DOHH2 (cell line): Measurements from ENCODE around the gene AMZ1.
"Not testable (repeated sequence)": the region's sequence is repeated elsewhere in the genome, so short reads cannot be mapped to it uniquely, and the experiment has no call there.

Experiments used
- H3F3A ChIP-seq: fragments of 200-600 bp; sonication (generic), shearing (Covaris generic); 2 replicates; pipeline ENCODE4 v1.6.0; 2016; ENCODE audit warnings: antibody characterized with exemption, mild to moderate bottlenecking; ENCODE audit not compliant: control insufficient read depth, insufficient read depth
- H3K27ac ChIP-seq: fragments of 200-600 bp; sonication (generic); 2 replicates; pipeline ENCODE4 v1.5.1; 2014; ENCODE audit warnings: low read depth, mild to moderate bottlenecking, low read length, moderate library complexity
- H3K27me3 ChIP-seq: fragments of 200-600 bp; sonication (generic); 2 replicates; pipeline ENCODE4 v1.6.1; 2014; ENCODE audit warnings: mild to moderate bottlenecking, low read length, mixed read lengths; ENCODE audit not compliant: control insufficient read depth
- H3K36me3 ChIP-seq: fragments of 200-600 bp; sonication (generic); 2 replicates; pipeline ENCODE4 v1.6.1; 2014; ENCODE audit warnings: mild to moderate bottlenecking, low read length, moderate library complexity, mixed read lengths; ENCODE audit not compliant: control insufficient read depth
- H3K4me1 ChIP-seq: fragments of 200-600 bp; sonication (generic); 2 replicates; pipeline ENCODE4 v1.6.1; 2014; ENCODE audit warnings: mild to moderate bottlenecking, low read length, mixed read lengths; ENCODE audit not compliant: control insufficient read depth
- H3K4me2 ChIP-seq: fragments of 200-600 bp; sonication (generic); 2 replicates; pipeline ENCODE4 v1.6.0; 2014; ENCODE audit warnings: mild to moderate bottlenecking, low read length, moderate library complexity
- H3K4me3 ChIP-seq: fragments of 200-600 bp; sonication (generic); 2 replicates; pipeline ENCODE4 v1.5.1; 2014; ENCODE audit warnings: mild to moderate bottlenecking, low read length, mixed read lengths
- H3K79me2 ChIP-seq: fragments of 200-600 bp; sonication (generic); 2 replicates; pipeline ENCODE4 v1.6.1; 2014; ENCODE audit warnings: mild to moderate bottlenecking, low read length, mixed read lengths; ENCODE audit not compliant: control insufficient read depth
- H3K9me2 ChIP-seq: fragments of 200-600 bp; sonication (generic); replicated peaks from 2 replicates; pipeline ENCODE4 v1.6.1; 2014; ENCODE audit warnings: mild to moderate bottlenecking, low read length, mixed read lengths; ENCODE audit not compliant: control insufficient read depth
- H3K9me3 ChIP-seq: fragments of 200-600 bp; sonication (generic); 2 replicates; pipeline ENCODE4 v1.6.1; 2014; ENCODE audit warnings: antibody characterized with exemption, low read length, mixed read lengths; ENCODE audit not compliant: control insufficient read depth, insufficient read depth
- H4K20me1 ChIP-seq: fragments of 200-600 bp; sonication (generic); 2 replicates; pipeline ENCODE4 v1.6.0; 2014; ENCODE audit warnings: low read depth, mild to moderate bottlenecking, antibody characterized with exemption, low read length, moderate library complexity; ENCODE audit not compliant: control insufficient read depth, insufficient read depth
- EZH2phosphoT487 ChIP-seq: fragments of 200-600 bp; sonication (generic); IDR thresholded peaks from 2 replicates; pipeline ENCODE4 v1.6.1; 2017; ENCODE audit warnings: borderline replicate concordance, mild to moderate bottlenecking, antibody characterized with exemption, low read length, moderate library complexity, mixed read lengths
- TF ChIP-seq, protein P1 (sequence below): fragments of 200-600 bp; sonication (generic); IDR thresholded peaks from one replicate; pipeline ENCODE4 v1.5.1; 2014; ENCODE audit warnings: antibody characterized with exemption, mild to moderate bottlenecking, low read depth, low read length; ENCODE audit not compliant: poor library complexity, severe bottlenecking

Gene AMZ1

DNA sequence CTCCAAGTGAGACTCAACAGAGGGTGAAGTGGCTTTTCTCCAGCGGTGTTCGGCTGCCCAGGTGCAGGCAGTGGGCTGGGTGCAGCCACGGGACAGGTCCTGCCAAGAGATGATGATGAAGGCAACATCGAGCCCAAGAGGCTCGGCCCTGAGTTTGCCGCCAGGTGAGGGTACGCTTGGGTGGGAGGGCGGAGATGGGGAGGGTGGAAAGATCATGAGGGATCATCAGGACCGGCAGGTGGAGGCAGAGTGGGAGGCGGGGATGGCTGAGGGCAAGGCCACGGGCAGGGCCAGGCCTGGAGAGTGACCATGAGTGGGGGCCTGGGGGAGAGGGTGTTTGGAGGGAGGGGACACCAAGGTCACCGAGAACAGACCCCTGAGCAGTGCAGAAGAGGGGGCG lies 17.8 kb upstream of the AMZ1 start:
- no peak overlapping the region for H3K4me2 ChIP-seq
- H3K36me3 ChIP-seq, result no peaks in the 10 kb centered on the region
- no peaks in the 10 kb centered on the region for H3K9me2 ChIP-seq
- H3K79me2 ChIP-seq, result no peaks in the 10 kb centered on the region
- H3K27ac ChIP-seq, result no peak overlapping the region
- no peak overlapping the region for H3K4me3 ChIP-seq
- H3K27me3 ChIP-seq, result peaks cover 36% of the 10 kb centered on the region
- H4K20me1 ChIP-seq, result no peaks in the 10 kb centered on the region
- H3K4me1 ChIP-seq, result no peaks in the 10 kb centered on the region
- no peak for TF ChIP-seq EZH2phosphoT487
- TF ChIP-seq, protein P1, sequence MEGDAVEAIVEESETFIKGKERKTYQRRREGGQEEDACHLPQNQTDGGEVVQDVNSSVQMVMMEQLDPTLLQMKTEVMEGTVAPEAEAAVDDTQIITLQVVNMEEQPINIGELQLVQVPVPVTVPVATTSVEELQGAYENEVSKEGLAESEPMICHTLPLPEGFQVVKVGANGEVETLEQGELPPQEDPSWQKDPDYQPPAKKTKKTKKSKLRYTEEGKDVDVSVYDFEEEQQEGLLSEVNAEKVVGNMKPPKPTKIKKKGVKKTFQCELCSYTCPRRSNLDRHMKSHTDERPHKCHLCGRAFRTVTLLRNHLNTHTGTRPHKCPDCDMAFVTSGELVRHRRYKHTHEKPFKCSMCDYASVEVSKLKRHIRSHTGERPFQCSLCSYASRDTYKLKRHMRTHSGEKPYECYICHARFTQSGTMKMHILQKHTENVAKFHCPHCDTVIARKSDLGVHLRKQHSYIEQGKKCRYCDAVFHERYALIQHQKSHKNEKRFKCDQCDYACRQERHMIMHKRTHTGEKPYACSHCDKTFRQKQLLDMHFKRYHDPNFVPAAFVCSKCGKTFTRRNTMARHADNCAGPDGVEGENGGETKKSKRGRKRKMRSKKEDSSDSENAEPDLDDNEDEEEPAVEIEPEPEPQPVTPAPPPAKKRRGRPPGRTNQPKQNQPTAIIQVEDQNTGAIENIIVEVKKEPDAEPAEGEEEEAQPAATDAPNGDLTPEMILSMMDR, result no peak
- no peaks in the 10 kb centered on the region for H3K9me3 ChIP-seq
- no peaks in the 10 kb centered on the region for H3F3A ChIP-seq

DNA sequence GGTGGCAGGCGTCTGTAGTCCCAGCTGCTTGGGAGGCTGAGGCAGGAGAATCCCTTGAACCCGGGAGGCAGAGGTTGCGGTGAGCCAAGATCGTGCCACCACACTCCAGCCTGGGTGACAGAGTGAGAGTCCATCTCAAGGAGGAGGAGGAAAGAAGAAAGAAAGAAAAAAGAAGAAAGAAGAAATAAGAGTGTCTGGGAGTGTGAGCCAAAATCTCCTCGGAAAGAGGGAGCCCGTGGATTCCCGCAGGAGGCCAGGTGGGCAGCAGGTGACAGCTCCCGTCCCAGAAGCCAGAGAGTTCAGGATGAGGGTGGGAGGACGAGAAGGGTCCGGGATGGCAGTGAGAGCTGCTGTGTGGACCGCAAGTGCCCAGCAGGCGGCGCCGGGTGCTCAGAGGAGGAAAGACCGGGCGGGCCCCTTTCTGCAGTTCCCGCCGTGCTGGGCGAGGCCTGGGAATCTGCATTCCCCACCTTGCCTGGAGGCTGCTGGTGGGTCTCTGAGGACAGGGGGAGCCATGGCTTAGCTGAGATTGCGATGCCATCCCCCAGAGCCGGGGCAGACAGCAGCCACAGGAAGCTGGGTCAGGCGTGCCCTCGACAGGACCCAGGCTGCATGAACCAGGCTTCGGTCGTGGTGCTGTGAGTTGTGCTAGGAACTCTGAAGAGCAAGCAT lies 17.1 kb upstream of the AMZ1 start:
- no peaks in the 10 kb centered on the region for H4K20me1 ChIP-seq

DNA sequence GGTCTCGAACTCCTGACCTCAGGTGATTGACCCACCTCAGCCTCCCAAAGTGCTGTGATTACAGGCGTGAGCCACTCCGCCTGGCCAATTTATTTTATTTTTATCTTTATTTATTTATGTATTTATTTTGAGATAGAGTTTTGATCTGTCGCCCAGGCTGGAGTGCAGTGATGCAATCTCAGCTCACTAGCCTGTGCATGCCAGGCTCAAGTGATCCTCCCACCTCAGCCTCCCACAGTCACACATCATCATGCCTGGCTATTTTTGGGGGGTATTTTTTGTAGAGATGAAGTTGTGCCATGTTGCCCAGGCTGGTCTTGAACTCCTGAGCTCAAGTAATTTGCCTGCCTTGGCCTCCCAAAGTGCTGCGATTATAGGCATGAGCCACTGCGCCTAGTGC lies 14.8 kb upstream of the AMZ1 start:
- not testable (repeated sequence) for H4K20me1 ChIP-seq, H3K36me3 ChIP-seq, H3F3A ChIP-seq, H3K4me1 ChIP-seq, H3K4me3 ChIP-seq, H3K79me2 ChIP-seq, H3K27ac ChIP-seq, H3K9me2 ChIP-seq, H3K4me2 ChIP-seq, H3K9me3 ChIP-seq
- H3K27me3 ChIP-seq, result peaks cover 24% of the 10 kb centered on the region

More for the DNA sequence above, 17.1 kb upstream of the AMZ1 start:
- H3K4me1 ChIP-seq, result no peaks in the 10 kb centered on the region
- H3K36me3 ChIP-seq, result no peaks in the 10 kb centered on the region
- no peak overlapping the region for H3K4me2 ChIP-seq
- TF ChIP-seq, protein P1, result peak; percentile 93
- no peak for TF ChIP-seq EZH2phosphoT487
- no peak overlapping the region for H3K4me3 ChIP-seq
- H3K27ac ChIP-seq, result no peak overlapping the region
- H3K9me3 ChIP-seq, result no peaks in the 10 kb centered on the region
- no peaks in the 10 kb centered on the region for H3K79me2 ChIP-seq
- no peaks in the 10 kb centered on the region for H3F3A ChIP-seq
- H3K27me3 ChIP-seq, result peaks cover 36% of the 10 kb centered on the region
- no peaks in the 10 kb centered on the region for H3K9me2 ChIP-seq

DNA sequence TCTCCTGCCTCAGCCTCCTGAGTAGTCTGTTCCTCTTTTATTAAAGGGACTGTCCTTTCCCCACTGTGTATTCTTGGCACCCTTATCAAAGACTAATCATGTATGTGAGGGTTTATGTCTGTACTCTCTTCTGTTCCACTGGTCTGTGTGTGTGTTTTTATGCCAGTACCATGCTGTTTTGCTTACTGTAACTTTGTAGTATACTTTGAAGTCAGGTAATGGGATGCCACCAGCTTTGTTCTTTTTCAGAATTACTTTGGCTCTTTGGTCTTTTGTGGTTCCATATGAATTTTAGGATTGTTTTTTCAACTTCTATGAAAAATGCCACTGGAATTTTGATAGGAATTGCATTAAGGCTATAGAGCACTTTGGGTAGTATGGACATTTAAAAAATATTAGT lies 14.1 kb upstream of the AMZ1 start:
- no peak overlapping the region for H3K4me3 ChIP-seq
- no peaks in the 10 kb centered on the region for H3F3A ChIP-seq
- H3K9me2 ChIP-seq, result no peaks in the 10 kb centered on the region
- H3K4me1 ChIP-seq, result no peaks in the 10 kb centered on the region
- H3K4me2 ChIP-seq, result no peak overlapping the region
- no peaks in the 10 kb centered on the region for H4K20me1 ChIP-seq
- peaks cover 22% of the 10 kb centered on the region for H3K27me3 ChIP-seq
- H3K27ac ChIP-seq, result no peak overlapping the region
- no peaks in the 10 kb centered on the region for H3K36me3 ChIP-seq
- no peak for TF ChIP-seq EZH2phosphoT487
- TF ChIP-seq, protein P1, result no peak
- H3K79me2 ChIP-seq, result no peaks in the 10 kb centered on the region
- no peaks in the 10 kb centered on the region for H3K9me3 ChIP-seq
